Coronary artery (tissue), 2 donors: Measurements from ENCODE around the gene CCNJL.
"Not testable (repeated sequence)": the region's sequence is repeated elsewhere in the genome, so short reads cannot be mapped to it uniquely, and the experiment has no call there.

Experiments
- DNase-seq: peaks from one replicate; pipeline ENCODE4 v3.0.0-alpha.2; 2017; ENCODE audit warnings: low spot score
- H3K27ac ChIP-seq, 2 donors: fragments of 200-600 bp; sonication (generic); one replicate each; pipeline ENCODE4 v1.5.1; 2016 to 2019
- H3K4me3 ChIP-seq: fragments of 200-600 bp; sonication (generic); 2 replicates; pipeline ENCODE4 v1.5.1; 2016; ENCODE audit warnings: mild to moderate bottlenecking, moderate library complexity
- CTCF ChIP-seq: fragments of 200-600 bp; sonication (generic); IDR thresholded peaks from one replicate; pipeline ENCODE4 v1.5.1; 2019; ENCODE audit warnings: antibody characterized with exemption

The CCNJL gene

GRCh38 chr5:160254706-160255105, 57.7 kb downstream of the CCNJL start:
- no peak for TF ChIP-seq CTCF

GRCh38 chr5:160253441-160253840, 58.9 kb downstream of the CCNJL start:
- H3K4me3 ChIP-seq, result no peak overlapping the region
- H3K27ac ChIP-seq, result no peak overlapping the region
- no peak for DNase-seq
- no peak for TF ChIP-seq CTCF

More at GRCh38 chr5:160254706-160255105, 57.7 kb downstream of the CCNJL start:
- no peak overlapping the region for H3K27ac ChIP-seq
- H3K4me3 ChIP-seq, result no peak overlapping the region
- DNase-seq, result no peak

GRCh38 chr5:160252916-160253315, 59.4 kb downstream of the CCNJL start:
- no peak for TF ChIP-seq CTCF
- no peak overlapping the region for H3K4me3 ChIP-seq
- H3K27ac ChIP-seq, result no peak overlapping the region
- no peak for DNase-seq

GRCh38 chr5:160251406-160252155, 60.8 kb downstream of the CCNJL start:
- no peak for TF ChIP-seq CTCF
- H3K27ac ChIP-seq, result no peak overlapping the region
- H3K4me3 ChIP-seq, result no peak overlapping the region
- no peak for DNase-seq

GRCh38 chr5:160250826-160251225, 61.5 kb downstream of the CCNJL start:
- H3K27ac ChIP-seq, result no peak overlapping the region
- no peak for TF ChIP-seq CTCF
- no peak overlapping the region for H3K4me3 ChIP-seq
- no peak for DNase-seq

GRCh38 chr5:160250226-160250625, 62.1 kb downstream of the CCNJL start:
- DNase-seq, result no peak
- TF ChIP-seq CTCF, result no peak
- Histone ChIP-seq H3K27ac (no peak overlapping the region), H3K4me3 (no peak overlapping the region)

- DNase-seq, result not testable (repeated sequence)
Measured at GRCh38 chr5:160249570-160249969, 62.8 kb downstream of the CCNJL start.

More at GRCh38 chr5:160249570-160249969, 62.8 kb downstream of the CCNJL start:
- not testable (repeated sequence) for H3K4me3 ChIP-seq, H3K27ac ChIP-seq
